H1 (cell line): ENCODE data around the gene UBAP1. TPM values are rescaled to one million over a fixed set of nuclear protein-coding genes. Genes with fewer than 3 reads are reported as not detected.

Experiments used
- ATF3 ChIP-seq: IDR thresholded peaks from 2 replicates; pipeline ENCODE4 v1.6.1; 2011; ENCODE audit warnings: low read depth, mild to moderate bottlenecking, low read length; ENCODE audit not compliant: insufficient read depth
- BRCA1 ChIP-seq: IDR thresholded peaks from 2 replicates; pipeline ENCODE4 v1.6.1; 2012; ENCODE audit warnings: low read depth, low read length, improper control_type of control experiment
- CBX5 ChIP-seq: fragments of 300-800, 300-1000 bp; sonication (generic); IDR thresholded peaks from 2 replicates; pipeline ENCODE4 v1.7.1; 2016; ENCODE audit warnings: antibody characterized with exemption, low read length, low read depth
- E2F6 ChIP-seq: IDR thresholded peaks from 2 replicates; pipeline ENCODE4 v1.6.1; 2012; ENCODE audit warnings: inconsistent platforms
- KDM5A ChIP-seq: fragments of 200-600 bp; IDR thresholded peaks from 2 replicates; pipeline ENCODE4 v1.7.1; 2012; ENCODE audit warnings: mild to moderate bottlenecking, low read length, inconsistent platforms, mixed read lengths
- RAD21 ChIP-seq, 2 experiments: IDR thresholded peaks in 1 of 2; conservative IDR thresholded peaks in 1 of 2; 2 replicates each; pipeline ENCODE4 v1.6.1; 2011; ENCODE audit warnings: low read depth in 2 of 2, low read length in 2 of 2, improper control_type of control experiment in 1 of 2, inconsistent platforms in 1 of 2, mild to moderate bottlenecking in 1 of 2, moderate library complexity in 1 of 2
- SIX5 ChIP-seq: IDR thresholded peaks from 2 replicates; pipeline ENCODE4 v1.6.1; 2011; ENCODE audit warnings: mild to moderate bottlenecking, low read depth, low read length
- polyA plus RNA-seq, 7 experiments: library from polyadenylated mRNA; depleted of rRNA in 3 of 7; stranded (reverse) in 5 of 7; unstranded in 2 of 7; fragments of >200 nt in 5 of 7; fragments of 200-250 nt in 2 of 7; gene quantifications; 1 replicate in 5 of 7; 2 replicates in 1 of 7; 4 replicates in 1 of 7; pipeline versions ENCODE4 v1.2.1 to v1.2.3, GENCODE V29; 2011 to 2013; ENCODE audit warnings: missing spikeins in 2 of 7, mixed read lengths in 2 of 7
- total RNA-seq: library from RNA; stranded (reverse); fragmentation: NEBNext Ultra II Directional; extraction: Animal tissue kit (Norgen Biotek cat#: 25700); gene quantifications from 2 replicates; pipeline ENCODE4 v1.2.1, GENCODE V29; 2021

The UBAP1 gene
- total and polyA plus RNA-seq, 2 of the 8 experiments (the other 6 are each of a cell fraction or from before 2014, with no cell fraction given), result 31.3 to 31.4 TPM

- TF ChIP-seq E2F6 (no peak), KDM5A (no peak), SIX5 (no peak), BRCA1 (no peak), ATF3 (no peak), RAD21 (IDR thresholded peaks at IDR 0.05 in 1 of 2, conservative IDR thresholded peaks at IDR 0.05 in 1 of 2; ENCODE audit: low read depth in 2 of 2, low read length in 2 of 2) (no peak), CBX5 (no peak)
These were observed 47.3 kb upstream of the UBAP1 start (continued) for GRCh38 chr9:34131571-34131970.
